K562 (cell line): Measurements from ENCODE around the gene EMID1. TPM values are rescaled to one million over a fixed set of nuclear protein-coding genes. Genes with fewer than 3 reads are reported as not detected.

Experiments
- CREB1 ChIP-seq, 2 experiments: sonication (generic) in 1 of 2; formaldehyde crosslinking in 1 of 2; IDR thresholded peaks; 2 replicates each; pipeline versions ENCODE4 v1.6.1 to v1.8.0; 2012 to 2022; ENCODE audit warnings: inconsistent platforms in 1 of 2, mild to moderate bottlenecking in 1 of 2, missing genetic modification reagents in 1 of 2, moderate library complexity in 1 of 2
- ELF4 ChIP-seq: fragments of 450-650 bp; formaldehyde crosslinking; IDR thresholded peaks from 2 replicates; pipeline ENCODE4 v1.4.0; 2022; ENCODE audit warnings: missing genetic modification characterization
- GABPB1 ChIP-seq: sonication (generic); formaldehyde crosslinking; IDR thresholded peaks from 2 replicates; pipeline ENCODE4 v1.8.0; 2022; ENCODE audit warnings: mild to moderate bottlenecking, missing genetic modification reagents
- MCM2 ChIP-seq: fragments of 450-650 bp; IDR thresholded peaks from 2 replicates; pipeline ENCODE4 v1.6.1; 2017; ENCODE audit warnings: low read depth, mild to moderate bottlenecking
- POLR3A ChIP-seq: IDR thresholded peaks from 2 replicates; pipeline ENCODE4 v1.6.1; 2011; ENCODE audit warnings: borderline replicate concordance, mild to moderate bottlenecking, moderate library complexity; ENCODE audit not compliant: insufficient read length, insufficient read depth; ENCODE audit errors: extremely low read depth
- TCF7L2 ChIP-seq: fragments of 150-350 bp; IDR thresholded peaks from 2 replicates; pipeline ENCODE4 v1.6.1; 2016; ENCODE audit warnings: low read depth, mild to moderate bottlenecking, low read length, moderate library complexity
- YY1 ChIP-seq, 3 experiments: IDR thresholded peaks; 2 replicates each; pipeline ENCODE4 v1.6.1; 2011; ENCODE audit warnings: low read length in 2 of 3, mild to moderate bottlenecking in 2 of 3, moderate library complexity in 2 of 3, borderline replicate concordance in 1 of 3, control low read depth in 1 of 3, low read depth in 1 of 3; ENCODE audit not compliant: insufficient read depth in 3 of 3, insufficient replicate concordance in 2 of 3, control insufficient read depth in 1 of 3, insufficient read length in 1 of 3; ENCODE audit errors: extremely low read depth in 1 of 3
- ZNF408 ChIP-seq: fragments of 250-450 bp; sonication (Bioruptor Pico); IDR thresholded peaks from 2 replicates; pipeline ENCODE4 v1.4.0; 2020; ENCODE audit warnings: low read depth, mild to moderate bottlenecking, moderate library complexity
- ZNF445 ChIP-seq: fragments of 250-450 bp; sonication (Bioruptor Pico); IDR thresholded peaks from 2 replicates; pipeline ENCODE4 v1.4.0; 2020; ENCODE audit warnings: low read depth, mild to moderate bottlenecking, moderate library complexity
- polyA plus RNA-seq, 8 experiments: library from polyadenylated mRNA; depleted of rRNA in 4 of 8; stranded (reverse) in 5 of 8; unstranded in 3 of 8; fragments of >200 nt; fragmentation: Nextera tagmentation in 2 of 8; fragmentation: Illumina TruSeq in 1 of 8; extraction: Ambion mirVana in 2 of 8; extraction: Trizol in 1 of 8; gene quantifications; 2 replicates each; pipeline versions ENCODE4 v1.2.1 to v1.2.3, GENCODE V29; 2011 to 2014; ENCODE audit warnings: inconsistent platforms in 1 of 8, missing spikeins in 1 of 8
- total RNA-seq, 7 experiments: library from RNA; depleted of rRNA in 6 of 7; stranded (reverse); fragments of >200 nt in 6 of 7; fragmentation: Illumina TruSeq in 2 of 7; extraction: Trizol in 2 of 7; gene quantifications; 2 replicates each; pipeline versions ENCODE4 v1.2.1 to v1.2.3, GENCODE V29; 2011 to 2021; ENCODE audit warnings: low replicate concordance in 1 of 7
- TF ChIP-seq, protein P1 (sequence below): fragments of 450-650 bp; IDR thresholded peaks from 2 replicates; pipeline ENCODE4 v1.6.1; 2014; ENCODE audit warnings: low read depth, mild to moderate bottlenecking, moderate library complexity, borderline replicate concordance
- TF ChIP-seq, protein P2 (sequence below): sonication (generic); formaldehyde crosslinking; IDR thresholded peaks from 2 replicates; pipeline ENCODE4 v1.8.0; 2022; ENCODE audit warnings: mild to moderate bottlenecking, missing genetic modification reagents

EMID1 gene
- total and polyA plus RNA-seq, 9 of the 15 experiments (the other 6 are each of a cell fraction or from before 2014, with no cell fraction given): 0.15 to 7.2 (median 2.7) TPM

DNA sequence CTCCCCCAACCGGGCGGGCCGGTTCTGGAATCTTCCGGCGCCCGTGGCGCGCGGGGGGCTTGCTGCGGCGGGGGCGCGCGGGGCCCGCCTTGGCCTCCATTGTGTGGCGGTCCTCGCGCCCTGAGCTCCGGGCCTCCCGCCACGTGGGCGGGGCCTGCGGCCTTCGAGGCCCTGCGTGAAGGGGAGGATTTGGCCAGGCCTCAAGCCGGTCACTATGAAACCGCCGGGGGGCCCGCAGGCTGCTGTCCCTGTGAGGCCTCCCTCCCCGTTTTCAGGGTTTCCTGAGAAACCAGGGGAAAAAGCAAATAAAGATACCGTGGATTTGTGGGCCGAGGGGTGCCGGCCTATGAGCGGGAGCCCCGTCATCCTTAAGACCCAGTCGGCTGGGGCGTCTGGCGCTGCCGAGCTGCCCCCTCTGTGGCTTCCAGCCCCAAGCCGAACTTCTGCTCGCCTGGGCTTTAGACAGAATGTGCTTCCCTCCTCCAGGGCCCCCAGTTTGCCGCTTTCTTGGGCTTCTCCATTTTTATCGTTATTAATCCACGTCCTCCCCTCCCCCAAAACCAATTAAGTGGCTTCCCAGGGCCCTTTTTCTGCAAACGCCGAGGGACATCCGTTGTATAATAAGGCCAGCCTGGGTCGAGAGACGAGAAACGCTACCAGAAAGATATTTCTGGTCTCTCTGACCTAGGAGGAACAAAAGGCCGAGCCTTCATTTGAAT, 63.0 kb downstream of the EMID1 start (continued):
- TF ChIP-seq, protein P1, sequence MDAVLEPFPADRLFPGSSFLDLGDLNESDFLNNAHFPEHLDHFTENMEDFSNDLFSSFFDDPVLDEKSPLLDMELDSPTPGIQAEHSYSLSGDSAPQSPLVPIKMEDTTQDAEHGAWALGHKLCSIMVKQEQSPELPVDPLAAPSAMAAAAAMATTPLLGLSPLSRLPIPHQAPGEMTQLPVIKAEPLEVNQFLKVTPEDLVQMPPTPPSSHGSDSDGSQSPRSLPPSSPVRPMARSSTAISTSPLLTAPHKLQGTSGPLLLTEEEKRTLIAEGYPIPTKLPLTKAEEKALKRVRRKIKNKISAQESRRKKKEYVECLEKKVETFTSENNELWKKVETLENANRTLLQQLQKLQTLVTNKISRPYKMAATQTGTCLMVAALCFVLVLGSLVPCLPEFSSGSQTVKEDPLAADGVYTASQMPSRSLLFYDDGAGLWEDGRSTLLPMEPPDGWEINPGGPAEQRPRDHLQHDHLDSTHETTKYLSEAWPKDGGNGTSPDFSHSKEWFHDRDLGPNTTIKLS: no peak; the same call in 1 of the 2 replicates
- TF ChIP-seq YY1 (IDR thresholded peaks at IDR 0.05; ENCODE audit: borderline replicate concordance in 1 of 3, control insufficient read depth in 1 of 3, extremely low read depth in 1 of 3, insufficient read depth in 3 of 3, insufficient read length in 1 of 3, insufficient replicate concordance in 2 of 3, low read depth in 1 of 3, low read length in 2 of 3) (peak in 1 of 3 experiments; percentile 23), GABPB1 (CRISPR knock-in tag) (peak; percentile 27; the same call in 1 of the 2 replicates), ELF4 (no peak), MCM2 (no peak), POLR3A (no peak), CREB1 (IDR thresholded peaks at IDR 0.05) (no peak), CREB1 (CRISPR knock-in tag; IDR thresholded peaks at IDR 0.05) (no peak), ZNF445 (CRISPR knock-in tag) (no peak), ZNF408 (CRISPR knock-in tag) (no peak), TCF7L2 (no peak)
- TF ChIP-seq, protein P2, sequence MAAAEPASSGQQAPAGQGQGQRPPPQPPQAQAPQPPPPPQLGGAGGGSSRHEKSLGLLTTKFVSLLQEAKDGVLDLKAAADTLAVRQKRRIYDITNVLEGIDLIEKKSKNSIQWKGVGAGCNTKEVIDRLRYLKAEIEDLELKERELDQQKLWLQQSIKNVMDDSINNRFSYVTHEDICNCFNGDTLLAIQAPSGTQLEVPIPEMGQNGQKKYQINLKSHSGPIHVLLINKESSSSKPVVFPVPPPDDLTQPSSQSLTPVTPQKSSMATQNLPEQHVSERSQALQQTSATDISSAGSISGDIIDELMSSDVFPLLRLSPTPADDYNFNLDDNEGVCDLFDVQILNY: no peak
